ENCODE data around the gene SFXN4.

- TF ChIP-seq POLR2A (IDR thresholded peaks at IDR 0.05) (no peak), CTCF (IDR thresholded peaks at IDR 0.05) (no peak)
These were observed 44.3 kb upstream of the SFXN4 start for GRCh38 chr10:119209736-119210355.

Data from esophagus squamous epithelium (tissue), 4 donors.